Pancreas (tissue), 10 donors: ENCODE data around the gene SAMD14. TPM values are rescaled to one million over a fixed set of nuclear protein-coding genes. Genes with fewer than 3 reads are reported as not detected.
A peak's percentile ranks its signal among the peaks of the same experiment; 100 is the strongest.

Experiments used
- ATAC-seq, 4 donors: fragments of 200-7000 bp; cut with Tn5 transposase; one replicate each; pipeline versions ENCODE4 v1.8.0 to v1.9.1; 2020; ENCODE audit warnings: mild to moderate bottlenecking in 4 of 4, moderate library complexity in 4 of 4
- DNase-seq, 6 donors: peaks; one replicate each; pipeline ENCODE4 v3.0.0-alpha.2; 2020
- FAIRE-seq: peaks from 2 replicates; lab custom pipeline; 2012; peaks lifted over from hg19 to GRCh38; lab: Jason Lieb, UNC
- H3K27ac ChIP-seq, 4 donors: fragments of 200-600 bp; sonication (generic); 1 replicate in 3 of 4; 2 replicates in 1 of 4; pipeline versions ENCODE4 v1.5.0 to v1.8.0; 2020
- H3K27me3 ChIP-seq, 4 donors: fragments of 200-600 bp; one replicate each; pipeline ENCODE4 v1.8.0; 2021
- H3K36me3 ChIP-seq, 3 donors: fragments of 200-600 bp; sonication (generic) in 1 of 3; one replicate each; pipeline versions ENCODE4 v1.5.0 to v1.8.0; 2020 to 2021
- H3K4me1 ChIP-seq, 3 donors: fragments of 200-600 bp; one replicate each; pipeline ENCODE4 v1.8.0; 2021
- H3K4me3 ChIP-seq, 4 donors: fragments of 200-600 bp; sonication (generic) in 2 of 4; one replicate each; pipeline versions ENCODE4 v1.5.0 to v1.8.0; 2020 to 2021
- H3K9me3 ChIP-seq, 4 donors: fragments of 200-600 bp; one replicate each; pipeline ENCODE4 v1.8.0; 2021
- WGBS, 2 donors: extraction: QIAGEN DNeasy Blood & Tissue Kit; methylation state at CpG; one replicate each; pipeline ENCODE4 v1.1.7; 2013; 5-methylcytosine and 5-hydroxymethylcytosine counted together
- intact Hi-C, 3 donors: fragments of 100-400 bp; cut with DNase I; formaldehyde crosslinking; loops; one replicate each; pipeline versions ENCODE4 v1.11.1 to v1.14.2; 2022
- polyA plus RNA-seq, 2 donors: library from polyadenylated mRNA; stranded (reverse); fragments of 200-250 nt; gene quantifications; one replicate each; pipeline ENCODE4 v1.2.3, GENCODE V29; 2013
- total RNA-seq, 6 donors: library from RNA; stranded (reverse); fragmentation: NEBNext Ultra II Directional in 4 of 6; extraction: Animal tissue kit (Norgen Biotek cat#: 25700) in 4 of 6; gene quantifications; one replicate each; pipeline versions ENCODE4 v1.2.1 to v1.2.4, GENCODE V29; 2021 to 2023
- TF ChIP-seq, protein P1 (sequence below), 4 donors: fragments of 200-600 bp; sonication (generic) in 3 of 4; IDR thresholded peaks; one replicate each; pipeline versions ENCODE4 v1.5.0 to v1.8.0; 2021; ENCODE audit warnings: antibody characterized with exemption in 4 of 4
- donor health status: healthy with polysubstance abuse.
- donor health status: DM: no; HTN: no; CAD: no; lungs with moderate emphysema.
- donor health status: DM: no; HTN: no; CAD: no.
- donor health status: control.
- donor health status: control.
- donor health status: Bipolar disorder and iron deficiency.
- donor health status: DM: yes; HTN: yes; CAD: no.
- donor health status: DM: no; HTN: no; CAD: no.
- donor health status: DM: no; HTN: no; CAD: no.
- donor health status: DM: yes; HTN: yes; CAD: no.

The SAMD14 gene
- total and polyA plus RNA-seq, 8 donors = 0.09 to 1.3 (median 0.61) TPM

DNA sequence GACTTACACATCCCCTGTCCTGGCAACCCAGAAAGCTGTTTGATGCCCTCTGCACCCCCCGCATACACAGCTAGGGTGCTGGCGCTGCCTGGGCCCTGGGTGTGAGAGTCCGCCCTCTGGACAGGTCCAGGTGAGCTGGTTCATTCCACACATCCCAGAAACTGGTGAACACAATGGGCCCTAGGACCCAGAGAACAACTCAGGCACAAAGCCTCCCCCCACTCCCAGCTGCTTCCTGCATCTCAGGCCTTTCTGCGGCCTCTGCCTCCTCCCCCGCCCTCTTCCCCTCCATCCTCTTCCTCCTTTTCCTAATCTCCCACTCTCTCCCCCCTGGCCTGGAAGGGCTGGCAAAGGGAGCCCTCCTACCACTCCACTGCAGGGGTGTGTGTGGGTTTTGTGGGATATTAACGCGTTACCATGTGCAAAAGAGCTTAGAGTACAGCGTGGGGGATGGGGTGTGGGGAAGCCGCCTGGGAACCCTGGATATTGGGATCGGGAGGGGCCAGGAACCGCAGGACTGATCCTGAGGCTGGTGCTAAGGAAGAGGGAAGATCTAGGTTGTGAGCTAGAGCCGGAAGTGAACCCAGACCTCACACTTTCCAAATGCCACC lies 22.1 kb upstream of the SAMD14 start:
- Histone ChIP-seq H3K4me3 (peak overlapping the region in 3 of 4 donors; percentile 70 to 93 (median 84)), H3K9me3 (no peaks in the 10 kb centered on the region), H3K27ac (peak overlapping the region; percentile 28 to 86 (median 58)), H3K27me3 (no peaks in the 10 kb centered on the region), H3K4me1 (peaks cover 3 to 13% (median 7%) of the 10 kb centered on the region in 3 donors), H3K36me3 (no peaks in the 10 kb centered on the region)
- 5 to 7% methylated on average over 12 of the region's 12 CpGs for WGBS, 2 donors
- intact Hi-C loops = no loop called here
- DNase-seq (peak; percentile 72 to 90 (median 82)), FAIRE-seq (no peak), ATAC-seq (peak; percentile 67 to 82 (median 76))
- TF ChIP-seq, protein P1, sequence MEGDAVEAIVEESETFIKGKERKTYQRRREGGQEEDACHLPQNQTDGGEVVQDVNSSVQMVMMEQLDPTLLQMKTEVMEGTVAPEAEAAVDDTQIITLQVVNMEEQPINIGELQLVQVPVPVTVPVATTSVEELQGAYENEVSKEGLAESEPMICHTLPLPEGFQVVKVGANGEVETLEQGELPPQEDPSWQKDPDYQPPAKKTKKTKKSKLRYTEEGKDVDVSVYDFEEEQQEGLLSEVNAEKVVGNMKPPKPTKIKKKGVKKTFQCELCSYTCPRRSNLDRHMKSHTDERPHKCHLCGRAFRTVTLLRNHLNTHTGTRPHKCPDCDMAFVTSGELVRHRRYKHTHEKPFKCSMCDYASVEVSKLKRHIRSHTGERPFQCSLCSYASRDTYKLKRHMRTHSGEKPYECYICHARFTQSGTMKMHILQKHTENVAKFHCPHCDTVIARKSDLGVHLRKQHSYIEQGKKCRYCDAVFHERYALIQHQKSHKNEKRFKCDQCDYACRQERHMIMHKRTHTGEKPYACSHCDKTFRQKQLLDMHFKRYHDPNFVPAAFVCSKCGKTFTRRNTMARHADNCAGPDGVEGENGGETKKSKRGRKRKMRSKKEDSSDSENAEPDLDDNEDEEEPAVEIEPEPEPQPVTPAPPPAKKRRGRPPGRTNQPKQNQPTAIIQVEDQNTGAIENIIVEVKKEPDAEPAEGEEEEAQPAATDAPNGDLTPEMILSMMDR (IDR thresholded peaks at IDR 0.05) = no peak

DNA sequence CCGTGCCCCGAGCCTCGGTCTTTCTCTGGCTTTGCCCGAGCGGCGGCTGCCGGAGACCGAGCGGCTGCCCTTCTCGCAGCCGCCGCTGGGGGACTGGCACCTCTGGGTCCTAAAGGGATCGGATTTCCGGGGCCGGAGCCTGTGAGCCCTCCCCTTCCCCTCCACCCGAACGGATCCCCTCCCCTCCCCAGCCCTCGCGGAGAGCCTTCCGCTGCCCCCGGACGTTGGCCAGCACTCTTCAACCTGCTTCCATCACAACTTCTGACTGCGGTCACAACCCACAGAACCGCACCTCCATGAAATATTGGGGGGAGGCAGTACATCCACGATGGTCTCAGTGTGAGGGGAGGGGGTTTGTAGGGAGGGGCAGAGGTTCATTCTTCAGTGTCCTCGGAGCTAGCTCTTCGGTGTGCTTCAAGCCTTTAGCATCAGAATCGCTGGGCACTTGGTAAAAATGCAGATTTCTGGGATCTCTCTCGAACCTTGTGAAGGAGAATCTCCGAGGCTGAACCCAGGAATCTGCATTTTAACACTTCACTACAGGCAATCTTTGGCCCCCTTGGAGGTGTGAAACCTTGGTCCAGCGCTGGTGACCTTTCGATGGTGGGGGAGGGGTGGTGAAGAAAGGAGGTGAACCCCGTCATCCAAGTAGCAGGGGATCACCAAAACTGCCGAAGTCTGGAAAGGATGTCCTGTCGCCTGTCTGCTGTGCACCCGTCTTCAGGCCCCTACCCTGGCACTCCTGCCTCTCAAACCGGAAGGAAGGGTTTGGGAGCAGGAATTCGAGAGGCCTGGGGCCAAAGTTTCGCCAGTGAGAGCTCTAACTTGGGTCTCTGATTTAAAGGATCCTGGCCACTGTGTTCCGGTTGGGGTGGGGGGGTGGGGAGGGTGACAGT lies 21.3 kb upstream of the SAMD14 start:
- peak overlapping the region; percentile 53 to 86 (median 78) for H3K27ac ChIP-seq
- no peak for FAIRE-seq
- peaks cover 9 to 16% (median 15%) of the 10 kb centered on the region in 3 donors for H3K4me1 ChIP-seq
- no peaks in the 10 kb centered on the region for H3K9me3 ChIP-seq
- peak; percentile 68 to 81 (median 75) for ATAC-seq
- H3K4me3 ChIP-seq = peak overlapping the region; percentile 70 to 93 (median 80)
- TF ChIP-seq, protein P1 (IDR thresholded peaks at IDR 0.05) = peak; percentile 41 to 72 (median 46)
- DNase-seq = peak; percentile 84 to 94 (median 90)
- no peaks in the 10 kb centered on the region for H3K27me3 ChIP-seq
- no peaks in the 10 kb centered on the region for H3K36me3 ChIP-seq
- WGBS, 2 donors = 1% methylated on average over 32 to 40 of the region's 40 CpGs
- intact Hi-C loops = no loop called here

DNA sequence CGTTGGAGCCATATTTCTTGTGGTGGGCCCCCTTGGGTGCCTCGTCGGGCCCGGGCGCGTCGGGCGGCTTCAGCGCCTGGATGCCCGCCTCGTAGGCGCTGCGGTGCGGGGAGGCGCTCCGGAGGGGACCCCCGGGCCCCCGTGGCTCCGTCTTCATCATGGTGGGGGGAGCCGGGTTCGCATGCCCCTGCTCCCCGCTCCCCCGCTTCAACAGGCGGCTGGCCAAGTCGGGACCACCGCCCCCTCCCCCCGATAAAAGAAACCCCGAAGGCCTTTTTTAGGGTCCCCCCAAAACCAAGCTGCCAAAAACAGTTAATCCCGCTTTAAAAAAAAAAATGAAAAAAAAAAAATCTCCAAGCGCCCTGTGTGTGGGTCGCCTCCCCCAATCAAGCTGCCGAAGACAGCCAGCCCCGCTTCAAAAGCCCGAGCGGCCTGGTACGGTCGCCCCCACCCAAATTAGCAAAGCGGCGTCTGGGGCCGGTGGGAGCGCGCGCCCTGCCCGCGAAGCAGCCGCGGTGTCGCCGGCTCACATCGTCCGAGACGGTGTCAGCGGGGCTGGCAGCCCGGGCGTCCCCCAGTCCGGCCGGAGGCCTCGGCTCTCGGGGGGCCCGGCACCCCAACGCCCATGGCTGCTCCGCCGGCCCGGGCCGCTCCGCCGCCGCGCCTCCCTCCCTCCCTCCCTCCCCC lies 20.5 kb upstream of the SAMD14 start, which contains the start of gene PPP1R9B:
PPP1R9B (minus strand) TSS at position 324 of the 687 bp plus-strand sequence; CDS start at position 160, 164 bp downstream.
- WGBS, 2 donors = 0 to 1% methylated on average over 49 to 69 of the region's 69 CpGs
- ATAC-seq (peak in 2 of 4 donors; percentile 1 to 7), FAIRE-seq (no peak), DNase-seq (peak in 3 of 6 donors; percentile 48 to 69 (median 52))
- TF ChIP-seq, protein P1 (IDR thresholded peaks at IDR 0.05) = no peak
- Histone ChIP-seq H3K27me3 (no peaks in the 10 kb centered on the region), H3K27ac (peak within 1 kb of the TSS; percentile 53 to 86 (median 78)), H3K4me3 (peak within 1 kb of the TSS; percentile 70 to 93 (median 80)), H3K4me1 (peaks cover 10 to 16% (median 16%) of the 10 kb centered on the region in 3 donors), H3K9me3 (no peaks in the 10 kb centered on the region), H3K36me3 (no peaks in the 10 kb centered on the region)
- intact Hi-C loops = no loop called here

DNA sequence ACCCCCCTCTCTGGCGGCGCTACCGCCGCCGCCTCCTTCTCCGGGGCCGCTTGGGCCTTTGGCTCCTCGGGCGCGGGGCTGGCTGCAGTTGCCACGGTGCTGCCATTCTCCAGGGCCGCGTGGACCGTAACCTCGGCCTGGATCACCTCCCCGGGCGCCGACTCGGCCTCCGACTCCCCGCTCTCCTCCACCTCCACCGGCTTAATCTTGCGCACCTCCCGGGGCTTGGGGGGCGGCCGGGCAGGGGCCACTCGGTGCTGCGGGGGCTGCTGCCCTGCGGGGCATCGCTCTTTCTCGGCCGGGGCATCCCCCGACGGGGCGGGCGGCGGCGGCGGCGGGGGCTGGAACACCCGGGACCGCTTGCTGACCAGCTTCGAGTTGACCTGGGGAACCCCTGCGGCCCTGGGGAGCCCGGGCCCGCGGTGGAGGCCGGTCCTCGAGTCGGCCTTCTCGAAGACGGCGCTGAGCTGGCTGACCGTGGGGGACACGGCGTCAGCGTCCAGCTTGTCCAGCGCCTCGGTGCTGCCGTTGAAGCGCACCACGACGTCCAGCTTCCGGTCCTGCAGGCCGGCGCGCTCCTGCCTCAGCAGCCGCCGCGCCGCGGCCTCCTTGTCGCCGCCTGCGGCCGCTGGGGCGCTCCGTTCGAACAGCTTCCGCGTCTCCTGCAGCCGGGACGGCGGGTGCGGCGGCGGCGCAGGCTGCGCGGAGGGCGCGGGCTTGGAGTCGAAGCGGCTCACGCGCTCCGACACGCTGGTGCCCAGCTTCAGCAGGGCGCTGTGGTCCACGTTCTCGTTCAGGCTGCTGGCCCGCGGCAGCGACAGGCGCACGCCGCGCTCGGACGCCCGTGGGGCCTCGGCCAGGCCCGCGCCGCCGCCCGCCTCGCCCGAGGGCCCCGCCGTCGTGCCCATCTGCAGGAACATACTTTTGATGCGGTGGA lies 19.7 kb upstream of the SAMD14 start:
- ATAC-seq (peak; percentile 5 to 56 (median 18)), DNase-seq (peak; percentile 54 to 90 (median 72)), FAIRE-seq (no peak)
- no peaks in the 10 kb centered on the region for H3K27me3 ChIP-seq
- no peaks in the 10 kb centered on the region for H3K36me3 ChIP-seq
- peaks cover 10 to 16% (median 16%) of the 10 kb centered on the region in 3 donors for H3K4me1 ChIP-seq
- WGBS, 2 donors = 1% methylated on average over 83 to 123 of the region's 123 CpGs
- intact Hi-C loops = no loop called here
- peak overlapping the region; percentile 70 to 93 (median 80) for H3K4me3 ChIP-seq
- peak overlapping the region; percentile 31 to 86 (median 78) for H3K27ac ChIP-seq
- H3K9me3 ChIP-seq = no peaks in the 10 kb centered on the region
- TF ChIP-seq, protein P1 (IDR thresholded peaks at IDR 0.05) = no peak
